Measurements from ENCODE around the gene F11R.

Gene F11R

DNA sequence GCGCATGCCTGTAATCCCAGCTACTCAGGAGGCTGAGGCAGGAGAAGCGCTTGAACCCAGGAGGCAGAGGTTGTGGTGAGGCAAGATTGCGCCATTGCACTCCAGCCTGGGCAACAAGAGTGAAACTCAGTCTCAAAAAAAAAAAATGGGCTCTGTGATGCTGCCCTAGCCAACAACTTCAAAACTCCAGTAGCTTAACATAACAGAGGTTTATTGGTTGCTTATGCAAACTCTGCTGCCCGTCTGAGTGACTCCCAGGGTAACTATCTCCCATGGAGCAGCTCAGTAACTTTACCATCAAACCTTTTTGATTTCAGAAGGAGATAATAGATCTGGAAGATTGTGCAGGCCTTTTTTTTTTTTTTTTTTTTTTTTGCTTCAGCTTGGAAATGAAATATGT, 47.5 kb downstream of the F11R start:
- H3K4me3 ChIP-seq (ENCODE audit: low read depth, low read length) = no peak overlapping the region
- TF ChIP-seq, protein P1, sequence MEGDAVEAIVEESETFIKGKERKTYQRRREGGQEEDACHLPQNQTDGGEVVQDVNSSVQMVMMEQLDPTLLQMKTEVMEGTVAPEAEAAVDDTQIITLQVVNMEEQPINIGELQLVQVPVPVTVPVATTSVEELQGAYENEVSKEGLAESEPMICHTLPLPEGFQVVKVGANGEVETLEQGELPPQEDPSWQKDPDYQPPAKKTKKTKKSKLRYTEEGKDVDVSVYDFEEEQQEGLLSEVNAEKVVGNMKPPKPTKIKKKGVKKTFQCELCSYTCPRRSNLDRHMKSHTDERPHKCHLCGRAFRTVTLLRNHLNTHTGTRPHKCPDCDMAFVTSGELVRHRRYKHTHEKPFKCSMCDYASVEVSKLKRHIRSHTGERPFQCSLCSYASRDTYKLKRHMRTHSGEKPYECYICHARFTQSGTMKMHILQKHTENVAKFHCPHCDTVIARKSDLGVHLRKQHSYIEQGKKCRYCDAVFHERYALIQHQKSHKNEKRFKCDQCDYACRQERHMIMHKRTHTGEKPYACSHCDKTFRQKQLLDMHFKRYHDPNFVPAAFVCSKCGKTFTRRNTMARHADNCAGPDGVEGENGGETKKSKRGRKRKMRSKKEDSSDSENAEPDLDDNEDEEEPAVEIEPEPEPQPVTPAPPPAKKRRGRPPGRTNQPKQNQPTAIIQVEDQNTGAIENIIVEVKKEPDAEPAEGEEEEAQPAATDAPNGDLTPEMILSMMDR (IDR thresholded peaks at IDR 0.05; ENCODE audit: borderline replicate concordance, insufficient read depth, low read depth, low read length) = no peak

DNA sequence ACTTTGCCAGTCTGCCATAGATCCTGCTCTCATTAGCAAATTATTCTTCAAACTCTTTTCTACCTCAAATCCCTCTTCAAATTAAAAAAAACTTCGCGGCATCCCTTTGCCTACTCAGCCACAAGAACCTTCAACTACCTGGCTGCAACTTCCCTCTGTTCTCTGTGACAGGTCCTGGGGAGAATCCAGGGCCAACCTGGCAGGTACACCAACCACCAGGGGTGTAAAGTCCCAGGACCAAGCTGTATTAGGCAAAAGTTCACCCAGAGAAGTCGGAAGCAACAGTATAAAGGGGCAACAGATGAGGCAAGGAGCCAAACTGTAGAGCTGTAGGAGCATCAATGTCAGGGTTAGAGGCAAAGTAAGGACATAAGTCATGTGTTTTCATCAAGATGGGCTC, 48.0 kb downstream of the F11R start:
- no peak overlapping the region for H3K4me3 ChIP-seq (ENCODE audit: low read depth, low read length)
- TF ChIP-seq, protein P1 (IDR thresholded peaks at IDR 0.05; ENCODE audit: borderline replicate concordance, insufficient read depth, low read depth, low read length) = no peak

DNA sequence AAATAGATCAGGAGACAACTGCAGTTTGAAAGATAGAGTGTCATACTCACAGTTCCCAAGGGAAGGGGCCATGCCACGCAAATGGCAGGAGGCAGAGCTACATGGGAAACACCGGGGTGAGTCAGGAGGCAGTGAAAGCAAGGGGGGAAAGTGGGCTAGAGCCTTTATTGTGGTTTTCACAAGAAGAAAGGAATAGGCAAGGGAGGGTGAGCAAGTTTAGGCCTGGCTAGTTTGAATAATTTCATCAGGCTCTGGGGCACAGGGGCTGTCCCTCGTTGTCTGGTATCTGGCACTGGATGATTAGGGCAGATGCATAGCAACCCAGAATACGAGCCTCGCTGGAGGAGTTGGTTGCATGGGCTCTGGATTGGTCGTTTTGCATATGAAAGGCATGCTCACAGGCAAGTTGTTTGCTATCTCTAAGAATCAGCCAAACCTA, 49.3 kb downstream of the F11R start:
- H3K4me3 ChIP-seq (ENCODE audit: low read depth, low read length) = no peak overlapping the region
- TF ChIP-seq, protein P1 (IDR thresholded peaks at IDR 0.05; ENCODE audit: borderline replicate concordance, insufficient read depth, low read depth, low read length) = no peak

- no peak overlapping the region for H3K4me3 ChIP-seq (ENCODE audit: low read depth, low read length)
- TF ChIP-seq, protein P1 (IDR thresholded peaks at IDR 0.05; ENCODE audit: borderline replicate concordance, insufficient read depth, low read depth, low read length) = no peak
Observed at GRCh38 chr1:160963521-160963920, 57.4 kb downstream of the F11R start.

DNA sequence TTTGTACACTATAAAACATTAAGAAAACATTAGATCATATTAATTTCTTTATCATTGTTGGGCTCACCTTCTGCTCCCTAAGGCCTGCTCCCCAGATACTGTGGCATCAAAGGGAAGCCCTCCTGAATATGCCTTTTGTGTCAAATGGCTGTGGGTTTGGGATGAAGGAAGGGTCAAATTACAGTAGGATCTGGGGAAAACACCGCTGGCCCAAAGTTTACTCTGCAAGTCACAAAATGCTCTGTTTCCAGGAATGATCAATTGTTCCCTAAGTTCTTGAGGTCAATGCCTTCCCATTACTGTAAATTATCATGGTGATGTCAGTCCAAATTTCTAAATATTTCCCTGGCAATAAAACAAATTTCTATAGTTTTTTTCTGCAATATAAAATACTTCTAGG, 59.5 kb downstream of the F11R start:
- no peak overlapping the region for H3K4me3 ChIP-seq (ENCODE audit: low read depth, low read length)
- TF ChIP-seq, protein P1 (IDR thresholded peaks at IDR 0.05; ENCODE audit: borderline replicate concordance, insufficient read depth, low read depth, low read length) = no peak

GRCh38 chr1:160956966-160957365, 64.0 kb downstream of the F11R start:
- TF ChIP-seq, protein P1 (IDR thresholded peaks at IDR 0.05; ENCODE audit: borderline replicate concordance, insufficient read depth, low read depth, low read length) = no peak
- no peak overlapping the region for H3K4me3 ChIP-seq (ENCODE audit: low read depth, low read length)

DNA sequence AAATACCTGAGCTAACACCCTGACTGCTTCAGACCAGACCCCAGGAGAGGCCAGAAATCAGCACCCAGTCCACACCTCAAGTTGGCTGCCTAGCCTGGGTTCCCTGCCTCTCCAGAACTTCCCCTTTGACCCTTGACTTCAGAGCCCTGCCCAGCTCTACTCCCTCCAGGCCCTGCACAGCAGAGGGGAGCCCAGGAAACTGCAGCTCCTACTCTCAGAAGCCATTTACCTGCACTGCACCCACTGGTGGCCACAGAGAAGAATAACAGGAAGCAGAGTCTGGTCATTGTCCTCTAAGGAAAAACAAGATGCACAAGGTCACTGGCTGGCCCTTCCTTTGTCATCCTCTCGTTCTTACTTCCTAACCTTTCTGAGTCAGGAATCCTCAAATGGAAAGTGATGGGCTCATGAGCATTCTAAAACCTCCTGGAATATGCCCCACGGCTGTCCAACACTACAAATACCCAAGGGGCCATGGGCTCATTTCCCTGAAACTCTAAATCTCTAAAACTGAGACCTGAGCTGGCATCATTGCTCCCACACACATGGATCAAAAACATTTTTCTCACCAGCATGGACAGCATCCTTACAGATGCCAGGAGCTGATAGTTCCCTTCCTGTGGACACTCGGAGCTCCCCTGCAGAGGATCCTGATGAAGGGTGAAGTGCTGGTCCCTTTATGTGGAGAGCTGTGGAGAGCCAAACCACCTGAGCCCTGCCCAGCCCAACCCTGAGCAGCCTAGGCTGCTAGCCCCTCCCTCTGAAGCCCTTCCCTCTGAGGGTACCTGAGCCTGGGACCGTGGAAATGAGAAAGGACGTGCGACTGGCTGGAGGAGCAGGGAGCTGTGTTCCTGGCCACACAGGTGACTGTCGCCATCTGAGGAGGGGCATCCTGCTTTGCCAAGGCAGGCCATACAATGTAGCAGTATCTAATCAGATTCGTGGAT, 66.5 kb downstream of the F11R start, which contains the start of gene ITLN2:
Gene ITLN2 (minus strand): TSS at position 652 of the 947 bp plus-strand sequence. CDS start 68 bp downstream, at position 584.
- TF ChIP-seq, protein P1 (IDR thresholded peaks at IDR 0.05; ENCODE audit: borderline replicate concordance, insufficient read depth, low read depth, low read length) = peak; percentile 83
- H3K4me3 ChIP-seq (ENCODE audit: low read depth, low read length) = no peak within 1 kb of the TSS

Measured in GM12875 (cell line).